Omental fat pad (tissue), 4 donors: ENCODE data around the gene CPN1. TPM values are rescaled to one million over a fixed set of nuclear protein-coding genes. Genes with fewer than 3 reads are reported as not detected.

Experiments used
- ATAC-seq: fragments of 150-250 bp; one replicate; pipeline ENCODE4 v1.9.1; 2016; ENCODE audit warnings: mild to moderate bottlenecking, moderate library complexity; ENCODE audit not compliant: low FRiP score
- DNase-seq: peaks from one replicate; pipeline ENCODE4 v3.0.0-alpha.2; 2019; ENCODE audit warnings: low spot score
- total RNA-seq, 4 donors: library from RNA; depleted of rRNA; stranded (reverse); fragments of >200 nt; gene quantifications; one replicate each; pipeline ENCODE4 v1.1.0, GENCODE V29; 2016
- TF ChIP-seq, protein P1 (sequence below), 3 donors: fragments of 450-650 bp; IDR thresholded peaks; one replicate each; pipeline ENCODE4 v1.5.1; 2016 to 2017; ENCODE audit warnings: antibody characterized with exemption in 3 of 3, mild to moderate bottlenecking in 3 of 3, moderate library complexity in 2 of 3

The CPN1 gene
- total RNA-seq, 4 donors from 2014 or later: not detected

DNA sequence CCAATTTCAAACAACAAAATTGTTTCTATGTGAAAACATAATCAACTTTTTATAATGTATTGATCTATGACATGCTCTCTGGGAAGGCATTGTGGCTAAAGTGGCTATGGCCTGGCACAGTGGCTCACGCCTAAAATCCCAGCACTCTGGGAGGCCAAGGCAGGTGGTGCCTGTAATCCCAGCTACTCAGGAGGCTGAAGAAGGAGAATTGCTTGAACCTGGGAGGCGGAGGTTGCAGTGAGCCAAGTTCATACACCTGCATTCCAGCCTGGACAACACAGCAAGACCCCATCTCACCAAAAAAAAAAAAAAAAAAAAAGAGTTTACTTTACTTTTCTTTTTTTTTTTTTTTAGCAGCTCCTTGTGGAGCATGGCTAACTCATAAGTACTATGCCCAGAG lies 38.9 kb upstream of the CPN1 start:
- TF ChIP-seq, protein P1, sequence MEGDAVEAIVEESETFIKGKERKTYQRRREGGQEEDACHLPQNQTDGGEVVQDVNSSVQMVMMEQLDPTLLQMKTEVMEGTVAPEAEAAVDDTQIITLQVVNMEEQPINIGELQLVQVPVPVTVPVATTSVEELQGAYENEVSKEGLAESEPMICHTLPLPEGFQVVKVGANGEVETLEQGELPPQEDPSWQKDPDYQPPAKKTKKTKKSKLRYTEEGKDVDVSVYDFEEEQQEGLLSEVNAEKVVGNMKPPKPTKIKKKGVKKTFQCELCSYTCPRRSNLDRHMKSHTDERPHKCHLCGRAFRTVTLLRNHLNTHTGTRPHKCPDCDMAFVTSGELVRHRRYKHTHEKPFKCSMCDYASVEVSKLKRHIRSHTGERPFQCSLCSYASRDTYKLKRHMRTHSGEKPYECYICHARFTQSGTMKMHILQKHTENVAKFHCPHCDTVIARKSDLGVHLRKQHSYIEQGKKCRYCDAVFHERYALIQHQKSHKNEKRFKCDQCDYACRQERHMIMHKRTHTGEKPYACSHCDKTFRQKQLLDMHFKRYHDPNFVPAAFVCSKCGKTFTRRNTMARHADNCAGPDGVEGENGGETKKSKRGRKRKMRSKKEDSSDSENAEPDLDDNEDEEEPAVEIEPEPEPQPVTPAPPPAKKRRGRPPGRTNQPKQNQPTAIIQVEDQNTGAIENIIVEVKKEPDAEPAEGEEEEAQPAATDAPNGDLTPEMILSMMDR (IDR thresholded peaks at IDR 0.05): no peak
- DNase-seq (no peak), ATAC-seq (no peak)

DNA sequence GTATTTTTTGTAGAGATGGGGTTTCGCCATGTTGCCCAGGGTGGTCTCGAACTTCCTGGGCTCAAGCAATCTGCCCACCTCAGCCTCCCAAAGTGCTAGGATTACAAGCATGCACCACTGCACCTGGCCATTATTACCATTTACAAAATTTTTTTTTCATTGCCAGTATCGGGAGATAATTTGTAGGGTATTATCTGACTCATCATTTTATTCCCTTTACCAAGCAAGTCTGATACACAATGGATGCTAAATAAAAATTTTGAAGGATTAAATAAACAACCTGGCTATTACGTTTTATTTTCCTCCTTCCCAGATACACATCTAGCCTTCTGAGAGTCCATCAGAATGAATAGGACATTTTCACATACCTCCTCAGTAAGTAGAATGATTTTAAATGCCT lies 38.1 kb upstream of the CPN1 start:
- TF ChIP-seq, protein P1 (IDR thresholded peaks at IDR 0.05): no peak
- ATAC-seq (no peak), DNase-seq (no peak)

DNA sequence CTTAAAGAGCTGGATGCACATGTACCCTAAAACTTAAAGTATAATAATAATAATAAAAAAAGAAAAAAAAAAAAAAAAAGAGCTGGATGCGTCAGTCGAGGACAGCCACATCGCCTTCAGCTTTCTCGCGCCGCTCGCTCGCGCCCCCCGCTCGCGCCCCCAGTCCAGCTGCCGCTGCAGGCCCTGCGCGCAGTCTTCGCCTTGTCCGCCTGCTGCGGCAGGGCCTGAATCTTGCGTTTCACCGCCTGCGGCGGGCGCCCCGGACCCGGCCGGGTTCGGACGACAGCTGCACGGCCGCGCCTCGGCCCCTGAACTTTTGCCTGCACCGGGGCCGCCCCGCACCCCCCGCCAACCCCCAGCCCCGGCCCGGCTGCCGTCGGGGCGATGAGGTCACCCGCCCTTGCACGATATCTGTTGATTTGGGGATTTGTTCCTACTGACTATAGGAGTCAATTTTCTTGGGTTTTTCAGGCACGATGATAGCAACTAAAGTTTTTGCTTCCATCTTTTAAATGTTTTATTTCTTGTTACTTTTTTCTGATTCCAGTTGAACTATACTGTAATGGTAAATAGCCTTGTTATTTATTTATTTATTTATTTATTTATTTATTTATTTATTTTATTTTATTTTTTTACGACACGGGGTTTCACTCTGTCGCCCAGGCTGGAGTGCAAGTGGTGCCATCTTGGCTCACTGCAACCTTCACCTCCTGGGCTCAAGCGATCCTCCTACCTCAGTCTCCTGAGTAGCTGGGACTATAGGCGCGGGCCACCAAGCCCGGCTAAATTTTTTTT lies 33.5 kb upstream of the CPN1 start:
- ATAC-seq: no peak
- no peak for DNase-seq
- TF ChIP-seq, protein P1 (IDR thresholded peaks at IDR 0.05): no peak

DNA sequence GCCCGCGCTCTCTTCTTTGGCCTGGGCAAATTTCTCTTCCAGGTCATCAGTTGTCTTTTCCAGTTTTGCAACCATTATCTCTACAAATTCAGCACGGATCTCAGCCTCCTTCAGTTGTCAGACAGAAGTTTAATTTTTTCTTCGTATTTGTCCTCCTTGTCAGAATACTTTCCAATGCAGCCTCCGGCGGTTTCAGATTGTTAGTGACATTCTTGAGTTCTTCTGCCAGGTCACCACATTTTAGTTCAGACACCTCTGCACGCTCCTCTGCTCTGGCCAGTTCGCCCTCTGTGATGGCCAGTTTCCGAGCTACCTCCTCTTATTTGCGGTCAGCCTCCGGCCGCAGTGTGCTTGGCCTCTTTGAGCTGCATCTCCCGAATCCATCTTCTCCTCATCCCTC lies 32.8 kb upstream of the CPN1 start:
- TF ChIP-seq, protein P1 (IDR thresholded peaks at IDR 0.05): no peak
- DNase-seq (no peak), ATAC-seq (no peak)

DNA sequence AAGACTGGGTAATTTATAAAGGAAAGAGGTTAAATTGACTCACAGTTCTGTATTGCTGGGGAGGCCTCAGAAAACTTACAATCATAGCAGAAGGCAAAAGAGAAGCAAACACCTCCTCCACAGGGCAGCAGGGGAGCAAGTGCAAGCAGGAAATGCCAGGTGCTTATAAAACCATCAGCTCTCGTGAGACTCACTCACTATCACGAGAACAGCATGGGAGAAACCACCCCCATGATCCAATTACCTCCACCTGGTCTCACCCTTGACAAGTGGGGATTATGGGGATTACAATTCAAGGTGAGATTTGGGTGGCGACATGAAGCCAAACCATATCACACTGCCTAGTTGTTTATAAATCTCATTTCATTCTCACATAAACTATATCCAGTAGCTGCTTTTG lies 28.0 kb upstream of the CPN1 start:
- ATAC-seq (no peak), DNase-seq (no peak)
- TF ChIP-seq, protein P1 (IDR thresholded peaks at IDR 0.05): no peak

DNA sequence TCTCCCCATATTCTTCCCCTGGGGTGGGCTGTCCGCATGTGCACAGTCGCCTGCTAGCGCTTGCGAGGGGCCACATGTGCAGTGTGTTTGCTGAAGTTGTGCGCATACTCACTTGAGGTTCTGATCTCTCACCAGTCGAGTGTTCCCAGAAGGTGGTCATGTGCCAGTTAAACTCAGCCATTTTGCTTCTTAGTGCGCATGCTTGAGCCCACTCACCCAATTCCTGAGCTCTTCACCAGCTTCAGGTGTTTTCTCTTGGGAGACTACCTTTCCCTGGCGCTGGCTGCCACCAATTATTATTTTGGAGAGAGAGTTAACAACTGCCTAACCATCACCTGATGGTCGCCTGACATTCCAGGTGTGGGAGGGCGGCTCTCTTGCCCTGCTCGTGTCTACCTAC lies 25.2 kb upstream of the CPN1 start:
- TF ChIP-seq, protein P1 (IDR thresholded peaks at IDR 0.05): no peak
- ATAC-seq (no peak), DNase-seq (no peak)

DNA sequence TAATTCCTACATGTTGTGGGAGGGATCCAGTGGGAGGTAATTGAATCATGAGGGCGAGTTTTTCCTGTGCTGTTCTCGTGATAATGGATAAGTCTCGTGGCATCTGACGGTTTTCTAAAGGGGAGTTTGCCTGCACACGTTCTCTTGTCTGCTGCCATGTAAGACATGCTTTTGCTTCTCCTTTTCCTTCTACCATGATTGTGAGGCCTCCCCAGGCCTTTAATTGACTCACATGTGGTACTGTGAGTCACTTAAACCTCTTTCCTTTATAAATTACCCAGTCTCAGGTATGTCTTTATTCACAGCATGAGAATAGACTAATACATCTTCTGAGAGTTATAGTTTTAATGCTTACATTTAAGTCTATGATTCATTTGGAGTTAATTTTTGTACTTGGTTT lies 22.6 kb upstream of the CPN1 start:
- ATAC-seq (no peak), DNase-seq (no peak)
- TF ChIP-seq, protein P1 (IDR thresholded peaks at IDR 0.05): no peak
